Mammary epithelial cell (primary cell): ENCODE results near the gene NR3C2.

Experiments used
- EZH2 ChIP-seq: IDR thresholded peaks from 2 replicates; pipeline ENCODE4 v1.6.1; 2012; ENCODE audit warnings: low read length, inconsistent platforms, borderline replicate concordance
- TF ChIP-seq, protein P1 (sequence below), 2 donors: IDR thresholded peaks in 1 of 2; conservative IDR thresholded peaks in 1 of 2; 2 replicates each; pipeline ENCODE4 v1.5.1; 2011 to 2012; ENCODE audit warnings: inconsistent platforms in 2 of 2, low read length in 2 of 2, mild to moderate bottlenecking in 2 of 2, control low read depth in 1 of 2, low read depth in 1 of 2; ENCODE audit not compliant: insufficient read depth in 1 of 2; ENCODE audit errors: extremely low read depth in 1 of 2

DNA sequence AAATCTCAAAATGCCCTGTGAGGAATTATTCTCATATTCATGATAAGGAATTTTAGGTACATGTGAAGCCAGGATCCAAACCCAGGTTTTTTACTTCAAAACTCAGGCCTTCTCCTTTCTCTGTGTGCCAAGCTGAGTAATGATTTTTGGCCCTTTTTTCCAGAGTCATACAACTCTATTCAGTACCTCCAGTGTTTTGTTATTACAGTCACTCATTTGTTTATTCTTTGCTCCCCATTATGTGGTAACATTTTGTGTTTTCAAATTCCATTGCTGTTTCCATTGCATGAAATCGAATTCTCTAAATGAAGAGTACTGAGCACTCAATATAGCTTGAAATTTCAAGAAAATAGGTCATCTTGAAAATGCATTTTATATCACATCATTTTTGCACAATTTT is 315.4 kb downstream of the NR3C2 start:
- TF ChIP-seq, protein P1, sequence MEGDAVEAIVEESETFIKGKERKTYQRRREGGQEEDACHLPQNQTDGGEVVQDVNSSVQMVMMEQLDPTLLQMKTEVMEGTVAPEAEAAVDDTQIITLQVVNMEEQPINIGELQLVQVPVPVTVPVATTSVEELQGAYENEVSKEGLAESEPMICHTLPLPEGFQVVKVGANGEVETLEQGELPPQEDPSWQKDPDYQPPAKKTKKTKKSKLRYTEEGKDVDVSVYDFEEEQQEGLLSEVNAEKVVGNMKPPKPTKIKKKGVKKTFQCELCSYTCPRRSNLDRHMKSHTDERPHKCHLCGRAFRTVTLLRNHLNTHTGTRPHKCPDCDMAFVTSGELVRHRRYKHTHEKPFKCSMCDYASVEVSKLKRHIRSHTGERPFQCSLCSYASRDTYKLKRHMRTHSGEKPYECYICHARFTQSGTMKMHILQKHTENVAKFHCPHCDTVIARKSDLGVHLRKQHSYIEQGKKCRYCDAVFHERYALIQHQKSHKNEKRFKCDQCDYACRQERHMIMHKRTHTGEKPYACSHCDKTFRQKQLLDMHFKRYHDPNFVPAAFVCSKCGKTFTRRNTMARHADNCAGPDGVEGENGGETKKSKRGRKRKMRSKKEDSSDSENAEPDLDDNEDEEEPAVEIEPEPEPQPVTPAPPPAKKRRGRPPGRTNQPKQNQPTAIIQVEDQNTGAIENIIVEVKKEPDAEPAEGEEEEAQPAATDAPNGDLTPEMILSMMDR (conservative IDR thresholded peaks at IDR 0.05 in 1 of 2, IDR thresholded peaks at IDR 0.05 in 1 of 2; ENCODE audit: extremely low read depth in 1 of 2, insufficient read depth in 1 of 2, low read depth in 1 of 2, low read length in 2 of 2) = no peak
- TF ChIP-seq EZH2 = no peak
